ENCODE measurements around the gene SYT7. TPM values are rescaled to one million over a fixed set of nuclear protein-coding genes. Genes with fewer than 3 reads are reported as not detected.

The SYT7 gene
- total and polyA plus RNA-seq, 10 of the 15 experiments (the other 5 are each of a cell fraction or from before 2014, with no cell fraction given) = not detected

- FAIRE-seq = no peak
- no peaks in the 10 kb centered on the region for H3K4me1 ChIP-seq (ENCODE audit: control insufficient read depth, insufficient read depth, low read length)
- DNase-seq (ENCODE audit: low read depth, low spot score) = no peak
- TF ChIP-seq NRF1 (conservative IDR thresholded peaks at IDR 0.05; ENCODE audit: low read depth, low read length) = no peak
- no peak for TF ChIP-seq EED (IDR thresholded peaks at IDR 0.05; ENCODE audit: low read depth)
- H4K20me1 ChIP-seq (ENCODE audit: control insufficient read depth, insufficient read depth) = no peaks in the 10 kb centered on the region
- ChIA-PET SMC1A (ENCODE audit: uncharacterized antibody, unreplicated experiment) (no interaction called here), CTCF (interaction anchor here (0.8 to 1.4 kb wide), 3 partner anchors 10 to 27 kb away, joined by 3 to 6 read pairs (median 3); no protein-coding TSS in a partner anchor), POLR2A (no interaction called here), RAD21 (ENCODE audit: unreplicated experiment) (no interaction called here)
- H2AFZ ChIP-seq (ENCODE audit: control insufficient read depth, low read depth, low read length) = no peak overlapping the region
- WGBS (ENCODE audit: insufficient coverage, insufficient replicate concordance, low lambda C conversion rate, missing lambda C conversion rate) = 35% methylated on average over 5 of the region's 5 CpGs
- peaks cover 8 to 10% of the 10 kb centered on the region in 2 experiments for H3K27me3 ChIP-seq (replicated peaks in 1 of 2; ENCODE audit: control insufficient read depth in 2 of 2, insufficient read depth in 2 of 2, low read length in 1 of 2)
- H3K79me2 ChIP-seq (ENCODE audit: control insufficient read depth, insufficient read depth, low read length) = no peaks in the 10 kb centered on the region
- ATAC-seq = no peak
- no peak overlapping the region for H3K27ac ChIP-seq (ENCODE audit: control insufficient read depth, insufficient read depth)
- H3K36me3 ChIP-seq (ENCODE audit: control insufficient read depth in 2 of 2, insufficient read depth in 2 of 2, low read length in 1 of 2) = no peaks in the 10 kb centered on the region
- BruUV-seq (replicated peaks) = no TSS peak
- no peak overlapping the region for H3K9ac ChIP-seq (ENCODE audit: control insufficient read depth, insufficient read depth, low read length)
- no peak overlapping the region for H3K4me3 ChIP-seq
- no peaks in the 10 kb centered on the region for H3K9me3 ChIP-seq (replicated peaks; ENCODE audit: control insufficient read depth, insufficient read depth, low read length)
- in situ Hi-C loops (cut with MboI) (no loop called here), intact Hi-C loops (cut with micrococcal nuclease; ENCODE audit: unreplicated experiment) (no loop called here)
- no peak overlapping the region for H3K4me2 ChIP-seq (ENCODE audit: control insufficient read depth, insufficient read depth)
Observed at GRCh38 chr11:61505106-61505505, 75.8 kb downstream of the SYT7 start.

GRCh38 chr11:61503135-61503770, 77.6 kb downstream of the SYT7 start:
- no peak overlapping the region for H3K27ac ChIP-seq (ENCODE audit: control insufficient read depth, insufficient read depth)
- no peaks in the 10 kb centered on the region for H3K9me3 ChIP-seq (replicated peaks; ENCODE audit: control insufficient read depth, insufficient read depth, low read length)
- intact Hi-C loops (cut with micrococcal nuclease; ENCODE audit: unreplicated experiment) (no loop called here), in situ Hi-C loops (cut with MboI) (no loop called here)
- FAIRE-seq = no peak
- POLR2A ChIA-PET = no interaction called here
- no peak overlapping the region for H3K4me3 ChIP-seq
- no peaks in the 10 kb centered on the region for H4K20me1 ChIP-seq (ENCODE audit: control insufficient read depth, insufficient read depth)
- H3K36me3 ChIP-seq (ENCODE audit: control insufficient read depth in 2 of 2, insufficient read depth in 2 of 2, low read length in 1 of 2) = no peaks in the 10 kb centered on the region
- no peaks in the 10 kb centered on the region for H3K79me2 ChIP-seq (ENCODE audit: control insufficient read depth, insufficient read depth, low read length)
- no peak for TF ChIP-seq JUND (IDR thresholded peaks at IDR 0.05; ENCODE audit: low read depth, low read length)
- TF ChIP-seq BACH1 (IDR thresholded peaks at IDR 0.05; ENCODE audit: borderline replicate concordance) = no peak
- TF ChIP-seq PML (IDR thresholded peaks at IDR 0.05; ENCODE audit: low read length) = no peak
- TF ChIP-seq SP1 (IDR thresholded peaks at IDR 0.05; ENCODE audit: low read depth, low read length) = no peak
- TF ChIP-seq NBN (IDR thresholded peaks at IDR 0.05) = no peak
- no peaks in the 10 kb centered on the region for H3K4me1 ChIP-seq (ENCODE audit: control insufficient read depth, insufficient read depth, low read length)
- CTCF ChIA-PET = interaction anchor here (1.7 to 3.3 kb wide), 2 partner anchors 14 to 136 kb away, joined by 6 to 15 read pairs; no protein-coding TSS in a partner anchor
- no peak overlapping the region for H3K9ac ChIP-seq (ENCODE audit: control insufficient read depth, insufficient read depth, low read length)
- no TSS peak for BruUV-seq (replicated peaks)
- H3K27me3 ChIP-seq (replicated peaks in 1 of 2; ENCODE audit: control insufficient read depth in 2 of 2, insufficient read depth in 2 of 2, low read length in 1 of 2) = peaks cover 6 to 9% of the 10 kb centered on the region in 2 experiments
- no peak for DNase-seq (ENCODE audit: low read depth, low spot score)
- ATAC-seq = no peak
- no peak overlapping the region for H2AFZ ChIP-seq (ENCODE audit: control insufficient read depth, low read depth, low read length)
- SMC1A ChIA-PET (ENCODE audit: uncharacterized antibody, unreplicated experiment) = no interaction called here
- RAD21 ChIA-PET (ENCODE audit: unreplicated experiment) = no interaction called here
- WGBS (ENCODE audit: insufficient coverage, insufficient replicate concordance, low lambda C conversion rate, missing lambda C conversion rate) = 31% methylated on average over 8 of the region's 8 CpGs
- no peak overlapping the region for H3K4me2 ChIP-seq (ENCODE audit: control insufficient read depth, insufficient read depth)

All from GM12878 (cell line).